RWPE2 (cell line): Measurements from ENCODE around the gene TRIM34.

ENCODE experiments used
- ATAC-seq: fragments of 200-7000 bp; cut with Tn5 transposase; 3 replicates; pipeline ENCODE4 v1.9.1; 2021; ENCODE audit warnings: low read depth
- DNase-seq: peaks from one replicate; pipeline ENCODE4 v3.0.0-alpha.2; 2020; ENCODE audit warnings: low spot score
- H3K27ac ChIP-seq: fragments of 450-650 bp; 2 replicates; pipeline ENCODE4 v1.5.1; 2017; ENCODE audit warnings: mild to moderate bottlenecking; ENCODE audit not compliant: poor library complexity, severe bottlenecking
- H3K27me3 ChIP-seq: fragments of 250-450 bp; sonication (Bioruptor Pico); 2 replicates; pipeline ENCODE4 v1.5.1; 2021; ENCODE audit warnings: mild to moderate bottlenecking, moderate library complexity; ENCODE audit not compliant: insufficient read depth, poor library complexity, severe bottlenecking
- H3K36me3 ChIP-seq: fragments of 250-450 bp; sonication (Bioruptor Pico); 2 replicates; pipeline ENCODE4 v1.5.1; 2020; ENCODE audit warnings: low read depth, mild to moderate bottlenecking, moderate library complexity
- H3K4me1 ChIP-seq: fragments of 250-450 bp; sonication (Bioruptor Pico); 2 replicates; pipeline ENCODE4 v1.5.1; 2021; ENCODE audit warnings: mild to moderate bottlenecking, moderate library complexity; ENCODE audit not compliant: insufficient read depth, poor library complexity, severe bottlenecking
- H3K4me3 ChIP-seq: fragments of 250-450 bp; sonication (Bioruptor Pico); 2 replicates; pipeline ENCODE4 v1.5.1; 2021; ENCODE audit warnings: mild to moderate bottlenecking, moderate library complexity; ENCODE audit not compliant: severe bottlenecking
- H3K9me3 ChIP-seq: fragments of 250-450 bp; sonication (Bioruptor Pico); 2 replicates; pipeline ENCODE4 v1.5.1; 2021; ENCODE audit warnings: mild to moderate bottlenecking, moderate library complexity; ENCODE audit not compliant: severe bottlenecking
- TF ChIP-seq, protein P1 (sequence below): fragments of 450-650 bp; IDR thresholded peaks from one replicate; pipeline ENCODE4 v1.5.1; 2017; ENCODE audit warnings: mild to moderate bottlenecking, moderate library complexity; ENCODE audit not compliant: poor library complexity, severe bottlenecking

TRIM34 gene

GRCh38 chr11:5608808-5609207 is 16.0 kb upstream of the TRIM34 start:
- no peak for DNase-seq
- no peaks in the 10 kb centered on the region for H3K27me3 ChIP-seq
- no peak overlapping the region for H3K4me3 ChIP-seq
- ATAC-seq: no peak
- TF ChIP-seq, protein P1, sequence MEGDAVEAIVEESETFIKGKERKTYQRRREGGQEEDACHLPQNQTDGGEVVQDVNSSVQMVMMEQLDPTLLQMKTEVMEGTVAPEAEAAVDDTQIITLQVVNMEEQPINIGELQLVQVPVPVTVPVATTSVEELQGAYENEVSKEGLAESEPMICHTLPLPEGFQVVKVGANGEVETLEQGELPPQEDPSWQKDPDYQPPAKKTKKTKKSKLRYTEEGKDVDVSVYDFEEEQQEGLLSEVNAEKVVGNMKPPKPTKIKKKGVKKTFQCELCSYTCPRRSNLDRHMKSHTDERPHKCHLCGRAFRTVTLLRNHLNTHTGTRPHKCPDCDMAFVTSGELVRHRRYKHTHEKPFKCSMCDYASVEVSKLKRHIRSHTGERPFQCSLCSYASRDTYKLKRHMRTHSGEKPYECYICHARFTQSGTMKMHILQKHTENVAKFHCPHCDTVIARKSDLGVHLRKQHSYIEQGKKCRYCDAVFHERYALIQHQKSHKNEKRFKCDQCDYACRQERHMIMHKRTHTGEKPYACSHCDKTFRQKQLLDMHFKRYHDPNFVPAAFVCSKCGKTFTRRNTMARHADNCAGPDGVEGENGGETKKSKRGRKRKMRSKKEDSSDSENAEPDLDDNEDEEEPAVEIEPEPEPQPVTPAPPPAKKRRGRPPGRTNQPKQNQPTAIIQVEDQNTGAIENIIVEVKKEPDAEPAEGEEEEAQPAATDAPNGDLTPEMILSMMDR: no peak
- H3K27ac ChIP-seq: no peak overlapping the region
- no peaks in the 10 kb centered on the region for H3K9me3 ChIP-seq
- peaks cover 6% of the 10 kb centered on the region for H3K4me1 ChIP-seq
- peaks cover 20% of the 10 kb centered on the region for H3K36me3 ChIP-seq

DNA sequence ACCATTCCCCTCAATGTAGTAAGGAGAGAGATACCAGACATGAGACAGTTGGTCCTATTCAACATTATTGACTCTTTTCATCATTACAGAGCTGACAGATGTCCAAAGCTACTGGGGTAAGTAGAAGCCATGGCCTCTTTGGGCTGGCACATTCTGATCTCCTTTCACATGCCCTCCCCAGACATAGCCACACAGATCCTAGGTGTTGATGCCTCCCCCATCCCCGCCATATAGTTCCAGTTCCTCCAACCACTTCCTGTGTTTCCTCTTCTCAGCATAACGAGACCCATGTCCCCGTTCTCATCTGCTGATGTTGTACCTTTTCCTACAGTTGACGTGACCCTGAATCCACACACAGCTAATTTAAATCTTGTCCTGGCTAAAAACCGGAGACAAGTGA is 14.4 kb upstream of the TRIM34 start:
- no peak for DNase-seq
- no peak overlapping the region for H3K4me3 ChIP-seq
- H3K4me1 ChIP-seq: peaks cover 6% of the 10 kb centered on the region
- no peaks in the 10 kb centered on the region for H3K27me3 ChIP-seq
- peaks cover 15% of the 10 kb centered on the region for H3K36me3 ChIP-seq
- TF ChIP-seq, protein P1: no peak
- no peak overlapping the region for H3K27ac ChIP-seq
- H3K9me3 ChIP-seq: no peaks in the 10 kb centered on the region
- no peak for ATAC-seq

DNA sequence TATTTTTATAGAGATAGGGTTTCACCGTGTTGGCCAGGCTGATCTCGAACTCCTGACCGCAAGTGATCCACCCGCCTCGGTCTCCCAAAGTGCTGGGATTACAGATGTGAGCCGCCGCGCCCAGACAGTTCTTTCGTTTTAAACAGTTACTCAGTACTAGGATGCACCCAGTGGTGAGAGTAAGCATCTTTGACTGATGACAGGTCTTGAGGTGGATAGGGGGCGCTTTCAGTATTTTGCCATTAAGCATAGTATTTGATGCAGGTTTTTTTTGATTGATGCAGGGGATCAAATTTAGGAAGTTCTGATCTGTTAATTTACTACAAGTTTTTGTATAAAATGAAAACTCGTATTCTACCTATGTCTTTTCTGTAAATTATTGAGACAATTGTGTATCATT is 13.2 kb upstream of the TRIM34 start:
- no peak overlapping the region for H3K27ac ChIP-seq
- no peak for DNase-seq
- peaks cover 12% of the 10 kb centered on the region for H3K36me3 ChIP-seq
- TF ChIP-seq, protein P1: no peak
- no peaks in the 10 kb centered on the region for H3K27me3 ChIP-seq
- H3K9me3 ChIP-seq: no peaks in the 10 kb centered on the region
- no peak for ATAC-seq
- H3K4me1 ChIP-seq: no peaks in the 10 kb centered on the region
- H3K4me3 ChIP-seq: no peak overlapping the region

- ATAC-seq: peak; percentile 37
- Histone ChIP-seq H3K36me3 (no peaks in the 10 kb centered on the region), H3K4me1 (peaks cover 44% of the 10 kb centered on the region), H3K4me3 (no peak overlapping the region), H3K9me3 (no peaks in the 10 kb centered on the region), H3K27ac (peak overlapping the region; percentile 94), H3K27me3 (no peaks in the 10 kb centered on the region)
- no peak for DNase-seq
- TF ChIP-seq, protein P1: no peak
These were observed 6.0 kb upstream of the TRIM34 start for GRCh38 chr11:5618807-5619206.

GRCh38 chr11:5620651-5621521 is 3.9 kb upstream of the TRIM34 start:
- Histone ChIP-seq H3K4me1 (peaks cover 56% of the 10 kb centered on the region), H3K36me3 (no peaks in the 10 kb centered on the region), H3K9me3 (no peaks in the 10 kb centered on the region), H3K4me3 (no peak overlapping the region), H3K27me3 (no peaks in the 10 kb centered on the region), H3K27ac (peak overlapping the region; percentile 94)
- ATAC-seq (peak; percentile 79), DNase-seq (no peak)
- TF ChIP-seq, protein P1: no peak
